GM10266 (cell line): ENCODE data around the gene ATG7.

Source experiments
- DNase-seq: peaks from one replicate; pipeline ENCODE4 v3.0.0; 2012; ENCODE audit errors: extremely low spot score
- TF ChIP-seq, protein P1 (sequence below): IDR thresholded peaks from 2 replicates; pipeline ENCODE4 v1.5.1; 2012; ENCODE audit warnings: mild to moderate bottlenecking, low read depth; ENCODE audit not compliant: control insufficient read depth, insufficient read depth; ENCODE audit errors: missing control alignments

ATG7 gene

DNA sequence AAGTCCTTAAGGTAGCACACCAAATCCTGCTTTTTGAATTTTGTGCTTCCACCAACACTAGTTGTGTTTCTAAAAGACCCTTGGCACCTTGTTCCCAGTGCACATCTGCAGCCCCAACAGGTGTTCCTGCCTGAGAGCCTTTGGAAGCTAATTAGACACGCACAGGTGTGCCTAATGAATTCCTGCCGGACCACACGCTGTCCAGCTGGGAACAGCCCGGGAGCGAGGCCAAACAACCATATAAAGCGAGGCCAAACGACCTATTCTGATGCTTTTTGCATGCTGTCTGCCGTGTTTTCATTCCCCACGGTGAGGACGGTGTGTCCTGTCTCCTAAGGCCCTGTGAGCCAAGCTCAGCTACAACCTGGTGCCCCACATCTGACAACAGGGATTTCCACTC lies 99.5 kb downstream of the ATG7 start:
- TF ChIP-seq, protein P1, sequence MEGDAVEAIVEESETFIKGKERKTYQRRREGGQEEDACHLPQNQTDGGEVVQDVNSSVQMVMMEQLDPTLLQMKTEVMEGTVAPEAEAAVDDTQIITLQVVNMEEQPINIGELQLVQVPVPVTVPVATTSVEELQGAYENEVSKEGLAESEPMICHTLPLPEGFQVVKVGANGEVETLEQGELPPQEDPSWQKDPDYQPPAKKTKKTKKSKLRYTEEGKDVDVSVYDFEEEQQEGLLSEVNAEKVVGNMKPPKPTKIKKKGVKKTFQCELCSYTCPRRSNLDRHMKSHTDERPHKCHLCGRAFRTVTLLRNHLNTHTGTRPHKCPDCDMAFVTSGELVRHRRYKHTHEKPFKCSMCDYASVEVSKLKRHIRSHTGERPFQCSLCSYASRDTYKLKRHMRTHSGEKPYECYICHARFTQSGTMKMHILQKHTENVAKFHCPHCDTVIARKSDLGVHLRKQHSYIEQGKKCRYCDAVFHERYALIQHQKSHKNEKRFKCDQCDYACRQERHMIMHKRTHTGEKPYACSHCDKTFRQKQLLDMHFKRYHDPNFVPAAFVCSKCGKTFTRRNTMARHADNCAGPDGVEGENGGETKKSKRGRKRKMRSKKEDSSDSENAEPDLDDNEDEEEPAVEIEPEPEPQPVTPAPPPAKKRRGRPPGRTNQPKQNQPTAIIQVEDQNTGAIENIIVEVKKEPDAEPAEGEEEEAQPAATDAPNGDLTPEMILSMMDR, result no peak
- no peak for DNase-seq

DNA sequence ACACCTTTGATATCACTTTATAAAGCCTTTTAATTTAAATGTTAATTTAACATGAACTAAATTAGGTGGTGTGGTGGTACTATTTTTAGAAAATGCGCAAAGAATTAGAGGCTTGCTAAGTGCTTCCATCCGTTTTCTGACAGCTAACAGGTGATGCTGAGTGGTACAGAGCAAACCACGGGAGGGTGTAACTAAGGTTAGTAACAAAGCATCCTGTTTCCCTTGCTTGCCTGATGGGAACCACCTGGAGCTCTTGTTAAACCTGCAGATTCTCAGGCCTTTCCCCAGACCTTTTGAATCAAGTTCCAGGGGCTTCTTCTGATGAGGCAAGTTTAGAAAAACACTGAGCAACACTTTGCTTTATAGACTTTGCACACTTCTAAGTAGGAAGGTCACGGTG lies 101.0 kb downstream of the ATG7 start:
- TF ChIP-seq, protein P1, result no peak
- DNase-seq, result no peak

GRCh38 chr3:11373654-11374053 lies 101.5 kb downstream of the ATG7 start:
- TF ChIP-seq, protein P1, result no peak
- DNase-seq, result no peak

GRCh38 chr3:11375333-11376088 lies 103.3 kb downstream of the ATG7 start:
- DNase-seq, result no peak
- TF ChIP-seq, protein P1, result no peak

DNA sequence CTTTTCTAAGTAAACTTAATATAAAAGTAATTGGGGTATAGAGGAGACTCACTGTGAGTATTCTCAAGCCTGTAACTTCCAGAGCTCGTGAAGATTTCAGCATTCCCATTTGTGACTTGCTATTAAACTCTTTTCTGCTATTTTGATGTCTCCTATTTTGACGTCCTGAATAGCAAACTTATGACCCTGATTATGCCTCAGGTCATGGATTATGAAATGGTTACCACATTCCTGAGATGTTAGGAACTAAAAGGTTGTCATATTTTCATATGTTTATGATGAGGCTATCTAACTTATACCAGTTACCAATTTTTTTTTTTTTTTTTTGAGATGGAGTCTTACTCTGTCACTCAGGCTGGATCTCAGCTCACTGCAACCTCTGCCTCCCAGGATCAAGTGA lies 105.5 kb downstream of the ATG7 start:
- TF ChIP-seq, protein P1, result no peak
- no peak for DNase-seq

DNA sequence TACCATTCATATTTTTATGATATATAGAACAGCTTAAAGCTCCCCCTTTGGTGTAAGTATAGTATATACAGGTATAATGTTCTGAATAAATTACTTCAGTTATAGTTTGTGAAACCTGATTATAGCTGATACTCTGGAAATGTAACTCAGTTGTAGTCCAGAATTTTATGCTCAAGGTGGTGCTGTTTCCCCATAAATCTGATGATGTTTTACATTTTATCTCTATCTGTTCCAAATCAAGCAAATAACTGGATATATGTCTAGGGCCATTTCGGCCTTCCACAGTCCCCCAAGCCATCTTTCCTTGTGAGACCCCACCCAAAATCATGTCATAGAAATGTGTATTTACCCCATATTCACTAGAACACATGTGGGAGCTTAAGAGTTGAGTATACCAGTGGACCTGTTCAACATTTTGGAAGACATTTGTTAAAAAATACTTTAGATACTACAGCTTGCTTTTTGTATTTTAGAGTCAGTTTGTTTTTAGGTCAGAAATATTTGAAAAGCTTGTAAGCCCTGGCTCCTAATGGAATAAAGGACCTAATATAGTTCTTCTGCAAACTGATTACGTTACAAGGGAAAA lies 107.1 kb downstream of the ATG7 start:
- TF ChIP-seq, protein P1, result peak; percentile 59
- DNase-seq, result peak; percentile 22

GRCh38 chr3:11379824-11380701 lies 107.9 kb downstream of the ATG7 start:
- DNase-seq, result no peak
- TF ChIP-seq, protein P1, result no peak
